Activated T-cell treated with anti-CD3 and anti-CD28 coated beads, Interleukin-2, amount 50 U/mL, for 72 hours (primary cell): ENCODE measurements around the gene ERFL. TPM values are rescaled to one million over a fixed set of nuclear protein-coding genes. Genes with fewer than 3 reads are reported as not detected.
"Not testable (repeated sequence)": the region's sequence is repeated elsewhere in the genome, so short reads cannot be mapped to it uniquely, and the experiment has no call there.

Experiments
- ATAC-seq, 2 donors: fragments of 150-1000 bp; cut with Tn5 transposase; replicated peaks in 1 of 2; 2 replicates each; pipeline ENCODE4 v1.10.0; 2021; ENCODE audit warnings: moderate library complexity in 2 of 2, mild to moderate bottlenecking in 1 of 2
- DNase-seq, 2 donors: peaks; one replicate each; pipeline ENCODE4 v3.0.0; 2021 to 2022; ENCODE audit warnings: mixed read lengths in 1 of 2
- H3K27ac Mint-ChIP-seq: one replicate; pipeline ENCODE4 v1.8.0; 2022; ENCODE audit warnings: mild to moderate bottlenecking, moderate library complexity, mixed read lengths
- H3K27me3 Mint-ChIP-seq: one replicate; pipeline ENCODE4 v1.8.0; 2022; ENCODE audit warnings: low read depth, mixed read lengths
- H3K36me3 Mint-ChIP-seq, 2 donors: one replicate each; pipeline ENCODE4 v1.8.0; 2022; ENCODE audit warnings: mixed read lengths in 2 of 2, mild to moderate bottlenecking in 1 of 2; ENCODE audit not compliant: insufficient read depth in 2 of 2
- H3K4me1 Mint-ChIP-seq: one replicate; pipeline ENCODE4 v1.8.0; 2022; ENCODE audit warnings: low read depth, mixed read lengths
- H3K4me3 Mint-ChIP-seq, 2 donors: one replicate each; pipeline ENCODE4 v1.8.0; 2022; ENCODE audit warnings: mild to moderate bottlenecking in 2 of 2, mixed read lengths in 2 of 2, moderate library complexity in 2 of 2
- H3K9me3 Mint-ChIP-seq, 2 donors: one replicate each; pipeline ENCODE4 v1.8.0; 2022; ENCODE audit warnings: mixed read lengths in 2 of 2
- total RNA-seq, 2 donors: library from RNA; stranded (reverse); gene quantifications; one replicate each; pipeline ENCODE4 v1.2.3, GENCODE V29; 2022

The ERFL gene
- total RNA-seq, 2 donors from 2014 or later, result 3.3 to 4.1 TPM

- Mint-ChIP-seq H3K4me1 (peaks cover 13% of the 10 kb centered on the region), H3K9me3 (no peaks in the 10 kb centered on the region), H3K36me3 (no peaks in the 10 kb centered on the region), H3K27ac (no peak overlapping the region), H3K27me3 (peaks cover 14% of the 10 kb centered on the region), H3K4me3 (no peak overlapping the region)
- DNase-seq (no peak), ATAC-seq (no peak)
These were observed 7.2 kb downstream of the ERFL start for GRCh38 chr19:41920882-41921576.

- Mint-ChIP-seq H3K27ac (no peak overlapping the region), H3K9me3 (no peaks in the 10 kb centered on the region), H3K27me3 (peaks cover 14% of the 10 kb centered on the region), H3K4me1 (peaks cover 13% of the 10 kb centered on the region), H3K4me3 (no peak overlapping the region), H3K36me3 (no peaks in the 10 kb centered on the region)
- peak in 1 of 2 donors; percentile 30 for ATAC-seq
- DNase-seq, result no peak
These were observed 8.1 kb downstream of the ERFL start for GRCh38 chr19:41919948-41920712.

- no peaks in the 10 kb centered on the region for H3K9me3 Mint-ChIP-seq
- peak in 1 of 2 donors; percentile 11 for ATAC-seq
These were observed 9.5 kb downstream of the ERFL start for GRCh38 chr19:41918653-41919244.

GRCh38 chr19:41918095-41918494 lies 10.2 kb downstream of the ERFL start:
- ATAC-seq, result peak in 1 of 2 donors; percentile 6

More at GRCh38 chr19:41918653-41919244, 9.5 kb downstream of the ERFL start:
- Mint-ChIP-seq H3K4me1 (peaks cover 21% of the 10 kb centered on the region), H3K27me3 (peaks cover 14% of the 10 kb centered on the region), H3K36me3 (no peaks in the 10 kb centered on the region), H3K4me3 (no peak overlapping the region), H3K27ac (no peak overlapping the region)
- no peak for DNase-seq

GRCh38 chr19:41917676-41918075 lies 10.6 kb downstream of the ERFL start:
- DNase-seq (no peak), ATAC-seq (peak in 1 of 2 donors; percentile 5)
- H3K27ac Mint-ChIP-seq, result no peak overlapping the region
- H3K9me3 Mint-ChIP-seq, result no peaks in the 10 kb centered on the region
- H3K4me3 Mint-ChIP-seq, result no peak overlapping the region
- peaks cover 7% of the 10 kb centered on the region for H3K27me3 Mint-ChIP-seq
- H3K4me1 Mint-ChIP-seq, result peaks cover 18% of the 10 kb centered on the region
- H3K36me3 Mint-ChIP-seq, result no peaks in the 10 kb centered on the region

More at GRCh38 chr19:41918095-41918494, 10.2 kb downstream of the ERFL start:
- H3K4me1 Mint-ChIP-seq, result peaks cover 20% of the 10 kb centered on the region
- no peak overlapping the region for H3K27ac Mint-ChIP-seq
- H3K4me3 Mint-ChIP-seq, result no peak overlapping the region
- DNase-seq, result no peak
- H3K36me3 Mint-ChIP-seq, result no peaks in the 10 kb centered on the region
- peaks cover 9% of the 10 kb centered on the region for H3K27me3 Mint-ChIP-seq
- no peaks in the 10 kb centered on the region for H3K9me3 Mint-ChIP-seq

- Mint-ChIP-seq H3K27me3 (peaks cover 12% of the 10 kb centered on the region), H3K36me3 (no peaks in the 10 kb centered on the region), H3K4me1 (peaks cover 25% of the 10 kb centered on the region), H3K4me3 (no peak overlapping the region), H3K27ac (no peak overlapping the region), H3K9me3 (no peaks in the 10 kb centered on the region)
- ATAC-seq (peak in 1 of 2 donors; percentile 12), DNase-seq (no peak)
These were observed 12.4 kb downstream of the ERFL start for GRCh38 chr19:41915776-41916414.

- Mint-ChIP-seq H3K36me3 (no peaks in the 10 kb centered on the region), H3K27me3 (peaks cover 12% of the 10 kb centered on the region), H3K27ac (no peak overlapping the region), H3K4me1 (peaks cover 32% of the 10 kb centered on the region), H3K9me3 (no peaks in the 10 kb centered on the region), H3K4me3 (peak overlapping the region in 1 of 2 donors; percentile 29)
- no peak for DNase-seq
- no peak for ATAC-seq
These were observed 13.1 kb downstream of the ERFL start for GRCh38 chr19:41915021-41915775.

GRCh38 chr19:41914424-41914834 lies 13.8 kb downstream of the ERFL start:
- not testable (repeated sequence) for H3K9me3 Mint-ChIP-seq, H3K27ac Mint-ChIP-seq, DNase-seq, H3K36me3 Mint-ChIP-seq, ATAC-seq
- H3K4me3 Mint-ChIP-seq, result peak overlapping the region; percentile 27 to 48
- peaks cover 12% of the 10 kb centered on the region for H3K27me3 Mint-ChIP-seq
- peaks cover 33% of the 10 kb centered on the region for H3K4me1 Mint-ChIP-seq

- Mint-ChIP-seq H3K9me3 (no peaks in the 10 kb centered on the region), H3K4me3 (peak overlapping the region; percentile 27 to 48), H3K4me1 (peaks cover 37% of the 10 kb centered on the region), H3K36me3 (no peaks in the 10 kb centered on the region), H3K27ac (no peak overlapping the region), H3K27me3 (peaks cover 12% of the 10 kb centered on the region)
- DNase-seq (no peak), ATAC-seq (peak; percentile 31 to 34)
These were observed 14.5 kb downstream of the ERFL start for GRCh38 chr19:41913538-41914423.

GRCh38 chr19:41912899-41913537 lies 15.2 kb downstream of the ERFL start:
- DNase-seq, result peak in 1 of 2 donors; percentile 44
- peak overlapping the region in 1 of 2 donors; percentile 29 for H3K4me3 Mint-ChIP-seq
- peaks cover 37% of the 10 kb centered on the region for H3K4me1 Mint-ChIP-seq
- H3K36me3 Mint-ChIP-seq, result no peaks in the 10 kb centered on the region
- no peaks in the 10 kb centered on the region for H3K9me3 Mint-ChIP-seq
- no peak overlapping the region for H3K27ac Mint-ChIP-seq
- peaks cover 12% of the 10 kb centered on the region for H3K27me3 Mint-ChIP-seq
- ATAC-seq, result peak; percentile 26 to 38
